ENCODE data around the gene BRINP1. TPM values are rescaled to one million over a fixed set of nuclear protein-coding genes. Genes with fewer than 3 reads are reported as not detected.
"Not testable (repeated sequence)": the region's sequence is repeated elsewhere in the genome, so short reads cannot be mapped to it uniquely, and the experiment has no call there.

BRINP1 gene
- total RNA-seq, 1 donor from 2014 or later, result 1.5 TPM

GRCh38 chr9:119181561-119181960, 187.7 kb downstream of the BRINP1 start:
- H3K36me3 ChIP-seq, result no peaks in the 10 kb centered on the region
- intact Hi-C loops (cut with DNase I), result no loop called here
- H3K9me3 ChIP-seq, result no peaks in the 10 kb centered on the region
- ATAC-seq (no peak), DNase-seq (no peak)
- H3K4me3 ChIP-seq, result no peak overlapping the region
- no peak for TF ChIP-seq CTCF (IDR thresholded peaks at IDR 0.05)
- no peak overlapping the region for H3K27ac ChIP-seq
- no peaks in the 10 kb centered on the region for H3K4me1 ChIP-seq
- H3K27me3 ChIP-seq, result no peaks in the 10 kb centered on the region

- Histone ChIP-seq H3K4me3 (no peak overlapping the region), H3K36me3 (no peaks in the 10 kb centered on the region), H3K4me1 (no peaks in the 10 kb centered on the region), H3K27ac (no peak overlapping the region), H3K27me3 (no peaks in the 10 kb centered on the region), H3K9me3 (no peaks in the 10 kb centered on the region)
- no peak for DNase-seq
- no peak for ATAC-seq
- intact Hi-C loops (cut with DNase I), result no loop called here
- no peak for TF ChIP-seq CTCF (IDR thresholded peaks at IDR 0.05)
Measured at GRCh38 chr9:119180897-119181296, 188.3 kb downstream of the BRINP1 start.

- Histone ChIP-seq H3K4me3 (no peak overlapping the region), H3K27me3 (no peaks in the 10 kb centered on the region), H3K9me3 (no peaks in the 10 kb centered on the region), H3K27ac (no peak overlapping the region), H3K36me3 (no peaks in the 10 kb centered on the region), H3K4me1 (no peaks in the 10 kb centered on the region)
- ATAC-seq, result no peak
- no peak for TF ChIP-seq CTCF (IDR thresholded peaks at IDR 0.05)
- intact Hi-C loops (cut with DNase I), result no loop called here
- DNase-seq, result no peak
Measured at GRCh38 chr9:119179701-119180100, 189.5 kb downstream of the BRINP1 start.

GRCh38 chr9:119177196-119177595, 192.0 kb downstream of the BRINP1 start:
- no peak for TF ChIP-seq CTCF (IDR thresholded peaks at IDR 0.05)
- ATAC-seq (no peak), DNase-seq (no peak)
- intact Hi-C loops (cut with DNase I), result no loop called here
- no peak overlapping the region for H3K27ac ChIP-seq
- H3K36me3 ChIP-seq, result no peaks in the 10 kb centered on the region
- no peaks in the 10 kb centered on the region for H3K4me1 ChIP-seq
- no peak overlapping the region for H3K4me3 ChIP-seq
- no peaks in the 10 kb centered on the region for H3K9me3 ChIP-seq
- no peaks in the 10 kb centered on the region for H3K27me3 ChIP-seq

GRCh38 chr9:119175581-119175980, 193.7 kb downstream of the BRINP1 start:
- intact Hi-C loops (cut with DNase I), result no loop called here
- no peak overlapping the region for H3K4me3 ChIP-seq
- H3K27me3 ChIP-seq, result no peaks in the 10 kb centered on the region
- no peak for TF ChIP-seq CTCF (IDR thresholded peaks at IDR 0.05)
- ATAC-seq (no peak), DNase-seq (no peak)
- no peak overlapping the region for H3K27ac ChIP-seq
- no peaks in the 10 kb centered on the region for H3K4me1 ChIP-seq
- H3K36me3 ChIP-seq, result no peaks in the 10 kb centered on the region
- H3K9me3 ChIP-seq, result no peaks in the 10 kb centered on the region

- H3K9me3 ChIP-seq; DNase-seq; H3K27me3 ChIP-seq; intact Hi-C loops (cut with DNase I); H3K36me3 ChIP-seq; H3K27ac ChIP-seq; H3K4me1 ChIP-seq; ATAC-seq: not testable (repeated sequence)
- peak overlapping the region; percentile 23 for H3K4me3 ChIP-seq
Measured at GRCh38 chr9:119169222-119169621, 200.0 kb downstream of the BRINP1 start.

All from upper lobe of right lung (tissue), 1 donor.